HG03175 (cell line): ENCODE measurements around the gene GATAD2B.
"Not testable (repeated sequence)": the region's sequence is repeated elsewhere in the genome, so short reads cannot be mapped to it uniquely, and the experiment has no call there.

Experiments
- ATAC-seq: cut with Tn5 transposase; IDR thresholded peaks from one replicate; pipeline ENCODE4 v1.9.1; 2021; ENCODE audit warnings: mild to moderate bottlenecking, moderate library complexity; ENCODE audit not compliant: unreplicated experiment

GATAD2B gene

GRCh38 chr1:153899509-153899908, 23.3 kb downstream of the GATAD2B start:
- no peak for ATAC-seq

- ATAC-seq: not testable (repeated sequence)
These were observed 26.9 kb downstream of the GATAD2B start for GRCh38 chr1:153895866-153896265.

GRCh38 chr1:153891042-153891441, 31.7 kb downstream of the GATAD2B start:
- ATAC-seq: not testable (repeated sequence)

GRCh38 chr1:153888533-153888932, 34.2 kb downstream of the GATAD2B start:
- no peak for ATAC-seq

- ATAC-seq: no peak
These were observed 36.6 kb downstream of the GATAD2B start for GRCh38 chr1:153886127-153886526.

- ATAC-seq: no peak
These were observed 39.5 kb downstream of the GATAD2B start for GRCh38 chr1:153883223-153883622.

GRCh38 chr1:153882296-153882912, 40.4 kb downstream of the GATAD2B start:
- no peak for ATAC-seq

- ATAC-seq: no peak
These were observed 41.0 kb downstream of the GATAD2B start for GRCh38 chr1:153881751-153882150.

GRCh38 chr1:153880962-153881361, 41.8 kb downstream of the GATAD2B start:
- ATAC-seq: no peak

- ATAC-seq: no peak
These were observed 42.7 kb downstream of the GATAD2B start for GRCh38 chr1:153880024-153880423.

- no peak for ATAC-seq
These were observed 45.7 kb downstream of the GATAD2B start for GRCh38 chr1:153877112-153877511.

GRCh38 chr1:153872934-153873333, 49.8 kb downstream of the GATAD2B start:
- ATAC-seq: no peak

GRCh38 chr1:153872331-153872730, 50.4 kb downstream of the GATAD2B start:
- no peak for ATAC-seq

- no peak for ATAC-seq
These were observed 53.3 kb downstream of the GATAD2B start for GRCh38 chr1:153869486-153869885.

GRCh38 chr1:153866045-153866850, 56.5 kb downstream of the GATAD2B start:
- peak; percentile 50 for ATAC-seq

- no peak for ATAC-seq
These were observed 62.5 kb downstream of the GATAD2B start for GRCh38 chr1:153860285-153860684.

GRCh38 chr1:153857505-153857904, 65.3 kb downstream of the GATAD2B start:
- ATAC-seq: no peak

- no peak for ATAC-seq
These were observed 66.0 kb downstream of the GATAD2B start for GRCh38 chr1:153856763-153857162.

- no peak for ATAC-seq
These were observed 70.6 kb downstream of the GATAD2B start for GRCh38 chr1:153852170-153852569.

GRCh38 chr1:153849487-153850185, 73.1 kb downstream of the GATAD2B start:
- ATAC-seq: peak; percentile 85

- no peak for ATAC-seq
These were observed 74.0 kb downstream of the GATAD2B start for GRCh38 chr1:153848805-153849204.

GRCh38 chr1:153845158-153845557, 77.6 kb downstream of the GATAD2B start:
- no peak for ATAC-seq
